Epithelial cell of proximal tubule (primary cell): Measurements from ENCODE around the gene MYO1D. TPM values are rescaled to one million over a fixed set of nuclear protein-coding genes. Genes with fewer than 3 reads are reported as not detected.
"Not testable (repeated sequence)": the region's sequence is repeated elsewhere in the genome, so short reads cannot be mapped to it uniquely, and the experiment has no call there.

Experiments used
- DNase-seq: peaks from one replicate; pipeline ENCODE4 v3.0.0-alpha.2; 2011; ENCODE audit warnings: low read depth
- H3K4me3 ChIP-seq: 2 replicates; pipeline ENCODE4 v1.5.1; 2011; ENCODE audit warnings: low read depth, mild to moderate bottlenecking, low read length
- CTCF ChIP-seq: conservative IDR thresholded peaks from 2 replicates; pipeline ENCODE4 v1.5.1; 2012; ENCODE audit warnings: low read depth, mild to moderate bottlenecking, low read length
- total RNA-seq: library from RNA; depleted of rRNA; stranded (reverse); fragments of >200 nt; gene quantifications from 2 replicates; pipeline ENCODE4 v1.2.3, GENCODE V29; 2015

The MYO1D gene
- 17.7 and 54.4 TPM in 2 replicates for total RNA-seq

GRCh38 chr17:32876417-32877163 lies at the start of gene MYO1D:
TSS of gene MYO1D (minus strand) at chr17:32877124. CDS start at chr17:32876872, 252 bp downstream.
- TF ChIP-seq CTCF, result peak; percentile 45
- peak within 1 kb of the TSS; percentile 70 for H3K4me3 ChIP-seq
- DNase-seq, result no peak

GRCh38 chr17:32926183-32926582 lies 49.3 kb upstream of the MYO1D start:
- H3K4me3 ChIP-seq, result no peak overlapping the region

GRCh38 chr17:32923905-32924304 lies 47.0 kb upstream of the MYO1D start:
- not testable (repeated sequence) for DNase-seq, H3K4me3 ChIP-seq

More at GRCh38 chr17:32926183-32926582, 49.3 kb upstream of the MYO1D start:
- DNase-seq, result no peak
- TF ChIP-seq CTCF, result no peak

GRCh38 chr17:32921017-32921416 lies 44.1 kb upstream of the MYO1D start:
- H3K4me3 ChIP-seq, result no peak overlapping the region
- DNase-seq, result no peak
- TF ChIP-seq CTCF, result no peak

- no peak for TF ChIP-seq CTCF
- no peak overlapping the region for H3K4me3 ChIP-seq
- no peak for DNase-seq
These were observed 43.4 kb upstream of the MYO1D start for GRCh38 chr17:32920293-32920692.

- not testable (repeated sequence) for DNase-seq, H3K4me3 ChIP-seq
These were observed 43.0 kb upstream of the MYO1D start for GRCh38 chr17:32919876-32920275.

GRCh38 chr17:32917842-32918241 lies 40.9 kb upstream of the MYO1D start:
- no peak for DNase-seq
- no peak overlapping the region for H3K4me3 ChIP-seq
- no peak for TF ChIP-seq CTCF

- no peak overlapping the region for H3K4me3 ChIP-seq
- no peak for TF ChIP-seq CTCF
- DNase-seq, result no peak
These were observed 40.2 kb upstream of the MYO1D start for GRCh38 chr17:32917081-32917480.
